ENCODE results near the gene CDHR3. TPM values are rescaled to one million over a fixed set of nuclear protein-coding genes. Genes with fewer than 3 reads are reported as not detected.
A peak's percentile ranks its signal among the peaks of the same experiment; 100 is the strongest.

Gene CDHR3
- total and polyA plus RNA-seq, 9 of the 15 experiments (the other 6 are each of a cell fraction or from before 2014, with no cell fraction given), result 0.03 to 0.66 (median 0.24) TPM; not detected in 1

- BruUV-seq (replicated peaks), result no TSS peak
- peak; percentile 73 for ATAC-seq
- Histone ChIP-seq H3K4me3 (no peak overlapping the region), H2AFZ (ENCODE audit: low read depth, low read length) (peak overlapping the region; percentile 32), H3K79me2 (ENCODE audit: control insufficient read depth, insufficient read depth, low read length) (no peaks in the 10 kb centered on the region), H3K9ac (ENCODE audit: insufficient read depth in 1 of 2, low read depth in 2 of 2, low read length in 2 of 2) (0 out of 4 replicates have a peak overlapping the region, but pooled peaks of 1 of the 2 experiments have one; percentile 24), H3K9me3 (replicated peaks; ENCODE audit: control insufficient read depth, insufficient read depth, low read depth, low read length) (no peaks in the 10 kb centered on the region), H3K27ac (ENCODE audit: extremely low read depth, low read depth, low read length) (peak overlapping the region; percentile 51; the same call in 2 of the 3 replicates), H3K27me3 (ENCODE audit: control insufficient read depth in 2 of 2, insufficient read depth in 2 of 2, low read length in 2 of 2) (no peaks in the 10 kb centered on the region), H3K9me1 (ENCODE audit: control insufficient read depth, insufficient read depth, low read length) (no peaks in the 10 kb centered on the region), H3K36me3 (ENCODE audit: control insufficient read depth, insufficient read depth, low read length) (no peaks in the 10 kb centered on the region), H3K4me1 (replicated peaks in 1 of 2; ENCODE audit: control insufficient read depth in 2 of 2, insufficient read depth in 2 of 2, low read length in 2 of 2) (peaks cover 16 to 71% of the 10 kb centered on the region in 2 experiments), H3K4me2 (ENCODE audit: insufficient read depth, low read length) (peak overlapping the region; percentile 45), H4K20me1 (replicated peaks; ENCODE audit: control insufficient read depth, insufficient read depth, low read length) (no peaks in the 10 kb centered on the region)
- 4% methylated on average over 14 of the region's 14 CpGs for WGBS (ENCODE audit: insufficient coverage, low coverage, missing lambda C conversion rate)
- in situ Hi-C loops (cut with MboI), result no loop called here
- peak; percentile 77 to 91 (median 85) for DNase-seq (ENCODE audit: extremely low read depth in 1 of 4, low spot score in 3 of 4)
- ChIA-PET CTCF (ENCODE audit: low intra/inter-chr PET ratio) (interaction anchor here (0.7 kb wide), 1 partner anchor 258 kb away, joined by 4 read pairs; no protein-coding TSS in a partner anchor), POLR2A (interaction anchor here (1.4 kb wide), 1 partner anchor 10 kb away, joined by 6 read pairs; no protein-coding TSS in a partner anchor)
- intact Hi-C loops (cut with micrococcal nuclease), result loop anchor here (10.0 kb wide), 1 partner anchor 364 kb away; no protein-coding TSS in a partner anchor
- peak; percentile 97 for FAIRE-seq
- TF ChIP-seq ZNF639 (CRISPR knock-in tag; conservative IDR thresholded peaks at IDR 0.05 in 1 of 2, IDR thresholded peaks at IDR 0.05 in 1 of 2) (0 out of 4 replicates have a peak, but pooled peaks of 1 of the 2 experiments have one; percentile 39), CHD7 (IDR thresholded peaks at IDR 0.05; ENCODE audit: low read depth, low read length) (no peak), ZBTB43 (CRISPR knock-in tag; IDR thresholded peaks at IDR 0.05) (peak; percentile 88; the same call in 1 of the 2 replicates), CBFA2T3 (IDR thresholded peaks at IDR 0.05) (peak; percentile 98)
Observed at GRCh38 chr7:106018566-106019469, 55.8 kb downstream of the CDHR3 start.

Measured in K562 (cell line).